NCI-H526 treated with DMSO at 0.1 percent for 48 hours (cell line): ENCODE results near the gene ZC3H7B.
"Not testable (repeated sequence)": the region's sequence is repeated elsewhere in the genome, so short reads cannot be mapped to it uniquely, and the experiment has no call there.

Experiments used
- DNase-seq: peaks from one replicate; lab custom pipeline; 2025; lab: John Stamatoyannopoulos, UW

Gene ZC3H7B

GRCh38 chr22:41301085-41302020 lies at the start of gene ZC3H7B:
ZC3H7B (plus strand) TSS chr22:41301525; CDS start chr22:41320661, 19,136 bp downstream.
- peak; percentile 45 for DNase-seq

GRCh38 chr22:41252365-41252764 lies 49.0 kb upstream of the ZC3H7B start:
- DNase-seq, result no peak

- DNase-seq, result no peak
These were observed 47.1 kb upstream of the ZC3H7B start for GRCh38 chr22:41254230-41254629.

GRCh38 chr22:41256254-41257253 lies 44.8 kb upstream of the ZC3H7B start:
- DNase-seq, result no peak

- no peak for DNase-seq
These were observed 43.6 kb upstream of the ZC3H7B start for GRCh38 chr22:41257696-41258095.

- not testable (repeated sequence) for DNase-seq
These were observed 41.6 kb upstream of the ZC3H7B start for GRCh38 chr22:41259756-41260155.

- no peak for DNase-seq
These were observed 40.5 kb upstream of the ZC3H7B start for GRCh38 chr22:41260871-41261270.

GRCh38 chr22:41261541-41262249 lies 39.6 kb upstream of the ZC3H7B start:
- DNase-seq, result no peak

- no peak for DNase-seq
These were observed 39.0 kb upstream of the ZC3H7B start for GRCh38 chr22:41262250-41262765.

- no peak for DNase-seq
These were observed 37.6 kb upstream of the ZC3H7B start for GRCh38 chr22:41263704-41264103.

GRCh38 chr22:41264408-41264941 lies 36.9 kb upstream of the ZC3H7B start:
- DNase-seq, result no peak

GRCh38 chr22:41267958-41268357 lies 33.4 kb upstream of the ZC3H7B start:
- DNase-seq, result no peak

GRCh38 chr22:41271787-41272186 lies 29.5 kb upstream of the ZC3H7B start:
- DNase-seq, result no peak

- DNase-seq, result no peak
These were observed 28.2 kb upstream of the ZC3H7B start for GRCh38 chr22:41273128-41273527.

GRCh38 chr22:41274856-41275255 lies 26.5 kb upstream of the ZC3H7B start:
- no peak for DNase-seq

- DNase-seq, result peak; percentile 14
These were observed 21.3 kb upstream of the ZC3H7B start for GRCh38 chr22:41280065-41280464.

GRCh38 chr22:41280854-41281253 lies 20.5 kb upstream of the ZC3H7B start:
- no peak for DNase-seq

GRCh38 chr22:41284465-41284864 lies 16.9 kb upstream of the ZC3H7B start:
- DNase-seq, result no peak

GRCh38 chr22:41285441-41285819 lies 15.9 kb upstream of the ZC3H7B start:
- DNase-seq, result no peak

GRCh38 chr22:41285820-41286638 lies 15.3 kb upstream of the ZC3H7B start, which contains the start of gene RANGAP1:
RANGAP1 (minus strand) TSS chr22:41286187; CDS start chr22:41281044, 5,143 bp downstream.
- DNase-seq, result peak; percentile 91
